ENCODE data around the gene GRK7.
"Not testable (repeated sequence)": the region's sequence is repeated elsewhere in the genome, so short reads cannot be mapped to it uniquely, and the experiment has no call there.

The GRK7 gene

DNA sequence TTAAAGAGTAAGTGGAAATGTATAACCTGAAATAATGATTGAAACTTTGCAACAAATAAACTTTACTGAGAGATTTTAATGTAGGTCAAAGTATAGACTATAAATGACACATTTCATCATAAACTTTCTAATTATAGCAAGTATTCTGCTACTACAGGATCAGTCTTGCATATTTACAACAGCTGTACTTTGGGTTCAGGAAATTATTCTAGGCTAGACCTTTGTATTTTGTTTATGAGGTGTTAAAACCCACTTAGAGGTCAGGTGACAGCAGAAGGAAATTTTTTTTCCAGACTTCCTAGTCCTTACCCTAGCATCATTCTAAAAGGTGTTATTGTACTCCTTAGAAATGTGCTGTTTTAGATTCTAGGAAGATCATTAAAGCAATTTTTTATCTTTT lies 22.9 kb upstream of the GRK7 start:
- Histone ChIP-seq H3K4me3 (ENCODE audit: low read depth, low read length) (no peak overlapping the region), H3K27ac (no peak overlapping the region)
- no peak for DNase-seq

DNA sequence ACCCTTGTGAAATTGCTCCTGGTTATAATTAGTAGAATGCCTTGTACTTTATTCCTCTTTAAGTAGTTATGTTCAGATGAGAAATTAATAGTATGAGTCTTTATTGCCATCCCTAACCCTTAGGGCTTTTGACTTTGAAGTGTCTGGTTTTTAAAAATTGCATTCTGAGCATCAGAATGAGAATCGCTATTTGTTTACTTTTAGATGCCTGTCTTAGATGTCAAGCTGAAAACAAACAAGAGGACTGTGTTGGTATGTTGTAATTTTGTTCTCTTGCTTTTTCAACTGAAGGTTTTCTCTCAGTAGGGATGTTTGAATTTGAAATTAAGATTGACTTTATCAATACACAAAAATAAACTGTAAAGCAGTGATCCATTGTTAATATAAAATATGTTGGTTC lies 19.9 kb upstream of the GRK7 start:
- Histone ChIP-seq H3K4me3 (ENCODE audit: low read depth, low read length) (no peak overlapping the region), H3K36me3 (replicated peaks) (peaks cover 25% of the 10 kb centered on the region), H3K27me3 (replicated peaks) (no peaks in the 10 kb centered on the region), H3K27ac (no peak overlapping the region)
- in situ Hi-C loops (cut with HindIII; ENCODE audit: low pct_ligation_motif_present, low sequenced_read_pairs): no loop called here
- TF ChIP-seq, protein P1, sequence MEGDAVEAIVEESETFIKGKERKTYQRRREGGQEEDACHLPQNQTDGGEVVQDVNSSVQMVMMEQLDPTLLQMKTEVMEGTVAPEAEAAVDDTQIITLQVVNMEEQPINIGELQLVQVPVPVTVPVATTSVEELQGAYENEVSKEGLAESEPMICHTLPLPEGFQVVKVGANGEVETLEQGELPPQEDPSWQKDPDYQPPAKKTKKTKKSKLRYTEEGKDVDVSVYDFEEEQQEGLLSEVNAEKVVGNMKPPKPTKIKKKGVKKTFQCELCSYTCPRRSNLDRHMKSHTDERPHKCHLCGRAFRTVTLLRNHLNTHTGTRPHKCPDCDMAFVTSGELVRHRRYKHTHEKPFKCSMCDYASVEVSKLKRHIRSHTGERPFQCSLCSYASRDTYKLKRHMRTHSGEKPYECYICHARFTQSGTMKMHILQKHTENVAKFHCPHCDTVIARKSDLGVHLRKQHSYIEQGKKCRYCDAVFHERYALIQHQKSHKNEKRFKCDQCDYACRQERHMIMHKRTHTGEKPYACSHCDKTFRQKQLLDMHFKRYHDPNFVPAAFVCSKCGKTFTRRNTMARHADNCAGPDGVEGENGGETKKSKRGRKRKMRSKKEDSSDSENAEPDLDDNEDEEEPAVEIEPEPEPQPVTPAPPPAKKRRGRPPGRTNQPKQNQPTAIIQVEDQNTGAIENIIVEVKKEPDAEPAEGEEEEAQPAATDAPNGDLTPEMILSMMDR (IDR thresholded peaks at IDR 0.05; ENCODE audit: low read depth, low read length, missing control alignments): no peak
- DNase-seq: no peak

More for the DNA sequence above, 22.9 kb upstream of the GRK7 start:
- Histone ChIP-seq H3K36me3 (replicated peaks) (peaks cover 10% of the 10 kb centered on the region), H3K27me3 (replicated peaks) (no peaks in the 10 kb centered on the region)
- in situ Hi-C loops (cut with HindIII; ENCODE audit: low pct_ligation_motif_present, low sequenced_read_pairs): no loop called here
- TF ChIP-seq, protein P1 (IDR thresholded peaks at IDR 0.05; ENCODE audit: low read depth, low read length, missing control alignments): no peak

DNA sequence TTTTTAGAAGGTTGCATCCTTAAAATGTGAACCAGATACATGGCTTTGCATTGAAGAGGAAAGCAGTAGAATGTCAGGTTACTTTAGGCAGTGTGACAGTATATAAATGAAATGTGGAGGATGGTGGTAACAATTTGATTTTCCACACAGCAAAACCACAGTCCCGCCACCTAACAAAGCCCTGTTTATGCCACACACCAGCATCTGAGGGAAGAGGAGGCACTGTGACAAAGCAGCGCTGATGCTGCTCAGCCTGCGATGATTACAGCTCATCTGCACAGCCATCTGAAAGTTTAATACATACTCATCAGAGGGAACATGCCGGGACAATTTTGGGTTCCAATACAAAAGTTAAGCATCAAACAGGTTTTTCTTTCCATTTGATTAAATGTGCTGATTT lies 16.2 kb upstream of the GRK7 start:
- Histone ChIP-seq H3K4me3 (ENCODE audit: low read depth, low read length) (no peak overlapping the region), H3K27me3 (replicated peaks) (no peaks in the 10 kb centered on the region), H3K27ac (no peak overlapping the region), H3K36me3 (replicated peaks) (peaks cover 33% of the 10 kb centered on the region)
- in situ Hi-C loops (cut with HindIII; ENCODE audit: low pct_ligation_motif_present, low sequenced_read_pairs): no loop called here
- TF ChIP-seq, protein P1 (IDR thresholded peaks at IDR 0.05; ENCODE audit: low read depth, low read length, missing control alignments): no peak
- DNase-seq: no peak

DNA sequence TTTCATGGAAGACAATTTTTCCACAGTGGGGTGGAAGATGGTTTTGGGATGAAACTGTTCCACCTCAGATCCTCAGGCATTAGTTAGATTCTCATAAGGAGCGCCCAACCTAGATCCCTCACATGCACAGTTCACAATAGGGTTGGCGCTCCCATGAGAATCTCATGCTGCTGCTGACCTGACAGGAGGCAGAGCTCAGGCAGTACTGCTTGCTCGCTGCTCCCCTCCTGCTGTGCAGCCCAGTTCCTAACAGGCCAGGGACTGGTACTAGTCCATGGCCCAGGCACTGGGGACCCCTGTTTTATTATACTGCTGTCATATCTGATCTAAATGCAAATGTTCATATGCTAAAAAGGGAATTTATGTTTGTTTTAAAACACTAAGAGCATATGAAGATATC lies 9.8 kb upstream of the GRK7 start:
- Histone ChIP-seq H3K4me3 (ENCODE audit: low read depth, low read length) (no peak overlapping the region), H3K27ac (no peak overlapping the region), H3K36me3 (replicated peaks) (peaks cover 8% of the 10 kb centered on the region), H3K27me3 (replicated peaks) (no peaks in the 10 kb centered on the region)
- in situ Hi-C loops (cut with HindIII; ENCODE audit: low pct_ligation_motif_present, low sequenced_read_pairs): no loop called here
- no peak for DNase-seq
- TF ChIP-seq, protein P1 (IDR thresholded peaks at IDR 0.05; ENCODE audit: low read depth, low read length, missing control alignments): no peak

DNA sequence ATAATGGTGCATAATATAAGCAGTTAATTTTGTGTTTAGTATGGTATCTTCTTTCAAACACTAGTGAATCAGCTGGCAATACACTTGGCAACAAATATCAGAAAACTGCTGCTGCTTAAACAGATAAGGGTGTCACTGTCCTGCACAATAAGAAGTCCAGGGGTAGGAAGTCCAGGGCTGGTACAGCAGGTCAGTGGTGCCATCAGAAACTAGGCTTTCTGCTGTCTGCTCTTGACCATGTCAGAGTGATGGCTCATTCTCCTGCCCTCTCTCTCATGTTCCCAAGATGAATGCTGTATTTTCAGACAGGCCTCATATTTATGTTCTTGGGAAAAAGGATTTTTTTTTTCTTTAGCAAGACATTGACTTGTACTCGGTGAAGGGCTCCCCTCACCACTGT lies 9.2 kb upstream of the GRK7 start:
- TF ChIP-seq, protein P1 (IDR thresholded peaks at IDR 0.05; ENCODE audit: low read depth, low read length, missing control alignments): no peak
- Histone ChIP-seq H3K27me3 (replicated peaks) (no peaks in the 10 kb centered on the region), H3K4me3 (ENCODE audit: low read depth, low read length) (no peak overlapping the region), H3K27ac (no peak overlapping the region), H3K36me3 (replicated peaks) (peaks cover 5% of the 10 kb centered on the region)
- in situ Hi-C loops (cut with HindIII; ENCODE audit: low pct_ligation_motif_present, low sequenced_read_pairs): no loop called here
- no peak for DNase-seq

DNA sequence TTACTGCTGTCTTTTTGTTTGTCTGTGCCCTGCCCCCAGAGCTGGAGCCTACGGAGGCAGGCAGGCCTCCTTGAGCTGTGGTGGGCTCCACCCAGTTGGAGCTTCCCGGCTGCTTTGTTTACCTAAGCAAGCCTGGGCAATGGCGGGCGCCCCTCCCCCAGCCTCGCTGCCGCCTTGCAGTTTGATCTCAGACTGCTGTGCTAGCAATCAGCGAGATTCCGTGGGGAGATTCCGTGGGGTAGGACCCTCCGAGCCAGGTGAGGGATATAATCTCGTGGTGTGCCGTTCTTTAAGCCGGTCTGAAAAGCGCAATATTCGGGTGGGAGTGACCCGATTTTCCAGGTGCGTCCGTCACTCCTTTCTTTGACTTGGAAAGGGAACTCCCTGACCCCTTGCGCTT lies 656 bp upstream of the GRK7 start:
- in situ Hi-C loops (cut with HindIII; ENCODE audit: low pct_ligation_motif_present, low sequenced_read_pairs): not testable (repeated sequence)

More for the DNA sequence above, 656 bp upstream of the GRK7 start:
- not testable (repeated sequence) for DNase-seq; H3K36me3 ChIP-seq (replicated peaks); H3K4me3 ChIP-seq (ENCODE audit: low read depth, low read length); H3K27ac ChIP-seq; H3K27me3 ChIP-seq (replicated peaks)

All from brain microvascular endothelial cell (primary cell).